DND-41 (cell line): Measurements from ENCODE around the gene METTL27.

ENCODE experiments used
- ATAC-seq: fragments of 200-7000 bp; cut with Tn5 transposase; 3 replicates; pipeline ENCODE4 v1.9.1; 2021; ENCODE audit warnings: low read depth; ENCODE audit not compliant: insufficient read depth
- DNase-seq: peaks from one replicate; pipeline ENCODE4 v3.0.0-alpha.2; 2020
- H2AFZ ChIP-seq: 2 replicates; pipeline ENCODE4 v1.6.0; 2012; ENCODE audit warnings: low read depth, low read length
- H3K27ac ChIP-seq: 2 replicates; pipeline ENCODE4 v1.5.1; 2012; ENCODE audit warnings: low read length, inconsistent platforms
- H3K27me3 ChIP-seq: fragments of 200-600 bp; sonication (generic); 2 replicates; pipeline ENCODE4 v1.6.0; 2012; ENCODE audit warnings: low read length, mild to moderate bottlenecking, inconsistent platforms; ENCODE audit not compliant: insufficient read depth, poor library complexity
- H3K36me3 ChIP-seq: 2 replicates; pipeline ENCODE4 v1.5.1; 2012; ENCODE audit warnings: low read length, inconsistent platforms; ENCODE audit not compliant: insufficient read depth
- H3K4me1 ChIP-seq: 2 replicates; pipeline ENCODE4 v1.5.1; 2012; ENCODE audit warnings: mild to moderate bottlenecking, low read length; ENCODE audit not compliant: insufficient read depth
- H3K4me2 ChIP-seq: 2 replicates; pipeline ENCODE4 v1.6.0; 2012; ENCODE audit warnings: mild to moderate bottlenecking, moderate library complexity, low read length, inconsistent platforms; ENCODE audit not compliant: insufficient read depth
- H3K4me3 ChIP-seq, 2 experiments: fragments of 200-600 bp in 1 of 2; shearing (Covaris generic) in 1 of 2; 2 replicates each; pipeline ENCODE4 v1.5.1; 2012 to 2016; ENCODE audit warnings: inconsistent platforms in 2 of 2, low read length in 2 of 2, mild to moderate bottlenecking in 2 of 2, low read depth in 1 of 2, moderate library complexity in 1 of 2
- H3K79me2 ChIP-seq: 2 replicates; pipeline ENCODE4 v1.6.0; 2012; ENCODE audit warnings: low read length, inconsistent platforms; ENCODE audit not compliant: insufficient read depth
- H3K9ac ChIP-seq: 2 replicates; pipeline ENCODE4 v1.6.0; 2012; ENCODE audit warnings: low read depth, mild to moderate bottlenecking, inconsistent platforms, low read length, moderate library complexity
- H3K9me3 ChIP-seq: 2 replicates; pipeline ENCODE4 v1.5.1; 2012; ENCODE audit warnings: low read length, moderate library complexity, mild to moderate bottlenecking, inconsistent platforms; ENCODE audit not compliant: insufficient read depth, severe bottlenecking
- H4K20me1 ChIP-seq: 2 replicates; pipeline ENCODE4 v1.6.0; 2012; ENCODE audit warnings: low read length; ENCODE audit not compliant: insufficient read depth
- CTCF ChIP-seq: IDR thresholded peaks from 2 replicates; pipeline ENCODE4 v1.5.1; 2012; ENCODE audit warnings: borderline replicate concordance, low read length, moderate library complexity, mild to moderate bottlenecking; ENCODE audit not compliant: poor library complexity, severe bottlenecking; ENCODE audit errors: extremely low read depth
- EZH2 ChIP-seq: IDR thresholded peaks from 3 replicates; pipeline ENCODE4 v1.6.1; 2012; ENCODE audit warnings: borderline replicate concordance, low read depth, mild to moderate bottlenecking, moderate library complexity, low read length, inconsistent platforms; ENCODE audit not compliant: severe bottlenecking

METTL27 gene

GRCh38 chr7:73811760-73812168 is 30.6 kb downstream of the METTL27 start:
- no peak for TF ChIP-seq EZH2
- peak; percentile 74 for TF ChIP-seq CTCF
- Histone ChIP-seq H3K36me3 (no peaks in the 10 kb centered on the region), H3K27ac (no peak overlapping the region), H3K9me3 (peaks cover 3% of the 10 kb centered on the region), H3K4me3 (no peak overlapping the region), H3K4me2 (no peak overlapping the region), H2AFZ (no peak overlapping the region), H3K9ac (no peak overlapping the region), H3K4me1 (no peaks in the 10 kb centered on the region), H3K79me2 (no peaks in the 10 kb centered on the region), H4K20me1 (no peaks in the 10 kb centered on the region), H3K27me3 (no peaks in the 10 kb centered on the region)
- DNase-seq, result peak; percentile 41
- peak; percentile 74 for ATAC-seq

GRCh38 chr7:73810998-73811360 is 31.3 kb downstream of the METTL27 start:
- ATAC-seq (no peak), DNase-seq (no peak)
- Histone ChIP-seq H2AFZ (no peak overlapping the region), H3K36me3 (no peaks in the 10 kb centered on the region), H3K4me2 (no peak overlapping the region), H3K79me2 (no peaks in the 10 kb centered on the region), H3K27ac (no peak overlapping the region), H3K9me3 (peaks cover 3% of the 10 kb centered on the region), H3K4me1 (no peaks in the 10 kb centered on the region), H3K9ac (no peak overlapping the region), H4K20me1 (no peaks in the 10 kb centered on the region), H3K27me3 (no peaks in the 10 kb centered on the region), H3K4me3 (no peak overlapping the region)
- TF ChIP-seq EZH2, result no peak
- no peak for TF ChIP-seq CTCF

GRCh38 chr7:73809467-73809951 is 32.8 kb downstream of the METTL27 start:
- Histone ChIP-seq H3K9ac (no peak overlapping the region), H4K20me1 (no peaks in the 10 kb centered on the region), H3K9me3 (peaks cover 3% of the 10 kb centered on the region), H3K36me3 (no peaks in the 10 kb centered on the region), H3K27me3 (no peaks in the 10 kb centered on the region), H3K4me3 (no peak overlapping the region), H3K4me2 (no peak overlapping the region), H3K79me2 (no peaks in the 10 kb centered on the region), H3K4me1 (no peaks in the 10 kb centered on the region), H2AFZ (no peak overlapping the region), H3K27ac (no peak overlapping the region)
- TF ChIP-seq EZH2 (no peak), CTCF (no peak)
- ATAC-seq, result no peak
- DNase-seq, result no peak

GRCh38 chr7:73802459-73802858 is 39.9 kb downstream of the METTL27 start:
- Histone ChIP-seq H3K4me2 (no peak overlapping the region), H3K27me3 (peaks cover 6% of the 10 kb centered on the region), H3K9ac (no peak overlapping the region), H3K79me2 (no peaks in the 10 kb centered on the region), H3K4me3 (no peak overlapping the region), H3K4me1 (no peaks in the 10 kb centered on the region), H3K9me3 (no peaks in the 10 kb centered on the region), H3K27ac (no peak overlapping the region), H3K36me3 (no peaks in the 10 kb centered on the region), H2AFZ (no peak overlapping the region), H4K20me1 (no peaks in the 10 kb centered on the region)
- no peak for DNase-seq
- no peak for ATAC-seq
- TF ChIP-seq EZH2 (no peak), CTCF (no peak)
